ENCODE measurements around the gene SCGN.
"Not testable (repeated sequence)": the region's sequence is repeated elsewhere in the genome, so short reads cannot be mapped to it uniquely, and the experiment has no call there.

SCGN gene

GRCh38 chr6:25747477-25747876 is 95.5 kb downstream of the SCGN start:
- no peaks in the 10 kb centered on the region for H4K20me1 ChIP-seq (ENCODE audit: insufficient read depth)
- no peak overlapping the region for H3K9ac ChIP-seq
- TF ChIP-seq CTCF (conservative IDR thresholded peaks at IDR 0.05; ENCODE audit: low read depth, low read length) = no peak
- H3K27ac ChIP-seq = no peak overlapping the region
- H2AFZ ChIP-seq (ENCODE audit: low read depth) = no peak overlapping the region
- no peaks in the 10 kb centered on the region for H3K27me3 ChIP-seq (ENCODE audit: insufficient read depth, low read depth)
- no peaks in the 10 kb centered on the region for H3K36me3 ChIP-seq (ENCODE audit: insufficient read depth)
- H3K4me2 ChIP-seq = no peak overlapping the region
- H3K4me1 ChIP-seq (ENCODE audit: low read depth, poor library complexity, severe bottlenecking) = no peaks in the 10 kb centered on the region
- no peaks in the 10 kb centered on the region for H3K79me2 ChIP-seq (ENCODE audit: insufficient read depth, low read depth)
- no peak overlapping the region for H3K4me3 ChIP-seq (IDR thresholded peaks at IDR 0.05; ENCODE audit: insufficient read depth, low read depth, low read length)

- Histone ChIP-seq H3K36me3 (ENCODE audit: insufficient read depth) (no peaks in the 10 kb centered on the region), H3K27ac (no peak overlapping the region), H3K27me3 (ENCODE audit: insufficient read depth, low read depth) (no peaks in the 10 kb centered on the region), H3K4me1 (ENCODE audit: low read depth, poor library complexity, severe bottlenecking) (no peaks in the 10 kb centered on the region), H3K79me2 (ENCODE audit: insufficient read depth, low read depth) (no peaks in the 10 kb centered on the region), H2AFZ (ENCODE audit: low read depth) (no peak overlapping the region), H3K9ac (no peak overlapping the region), H4K20me1 (ENCODE audit: insufficient read depth) (no peaks in the 10 kb centered on the region), H3K4me2 (no peak overlapping the region), H3K4me3 (IDR thresholded peaks at IDR 0.05; ENCODE audit: insufficient read depth, low read depth, low read length) (no peak overlapping the region)
- TF ChIP-seq CTCF (conservative IDR thresholded peaks at IDR 0.05; ENCODE audit: low read depth, low read length) = no peak
These were observed 96.0 kb downstream of the SCGN start for GRCh38 chr6:25748049-25748448.

GRCh38 chr6:25748601-25749517 is 96.8 kb downstream of the SCGN start:
- not testable (repeated sequence) for H3K4me3 ChIP-seq (IDR thresholded peaks at IDR 0.05; ENCODE audit: insufficient read depth, low read depth, low read length); H3K27me3 ChIP-seq (ENCODE audit: insufficient read depth, low read depth); H3K9ac ChIP-seq; H3K79me2 ChIP-seq (ENCODE audit: insufficient read depth, low read depth); H3K36me3 ChIP-seq (ENCODE audit: insufficient read depth); H3K4me2 ChIP-seq; H4K20me1 ChIP-seq (ENCODE audit: insufficient read depth); H2AFZ ChIP-seq (ENCODE audit: low read depth); H3K27ac ChIP-seq; H3K4me1 ChIP-seq (ENCODE audit: low read depth, poor library complexity, severe bottlenecking)

- H4K20me1 ChIP-seq (ENCODE audit: insufficient read depth) = no peaks in the 10 kb centered on the region
- H3K27me3 ChIP-seq (ENCODE audit: insufficient read depth, low read depth) = no peaks in the 10 kb centered on the region
- no peaks in the 10 kb centered on the region for H3K36me3 ChIP-seq (ENCODE audit: insufficient read depth)
- no peak overlapping the region for H3K27ac ChIP-seq
- H3K4me1 ChIP-seq (ENCODE audit: low read depth, poor library complexity, severe bottlenecking) = no peaks in the 10 kb centered on the region
- TF ChIP-seq CTCF (conservative IDR thresholded peaks at IDR 0.05; ENCODE audit: low read depth, low read length) = no peak
- H3K4me3 ChIP-seq (IDR thresholded peaks at IDR 0.05; ENCODE audit: insufficient read depth, low read depth, low read length) = no peak overlapping the region
- H3K9ac ChIP-seq = no peak overlapping the region
- H3K79me2 ChIP-seq (ENCODE audit: insufficient read depth, low read depth) = no peaks in the 10 kb centered on the region
- no peak overlapping the region for H2AFZ ChIP-seq (ENCODE audit: low read depth)
- no peak overlapping the region for H3K4me2 ChIP-seq
These were observed 97.8 kb downstream of the SCGN start for GRCh38 chr6:25749837-25750236.

- Histone ChIP-seq H3K27ac (no peak overlapping the region), H4K20me1 (ENCODE audit: insufficient read depth) (no peaks in the 10 kb centered on the region), H3K4me1 (ENCODE audit: low read depth, poor library complexity, severe bottlenecking) (no peaks in the 10 kb centered on the region), H3K27me3 (ENCODE audit: insufficient read depth, low read depth) (no peaks in the 10 kb centered on the region), H3K79me2 (ENCODE audit: insufficient read depth, low read depth) (no peaks in the 10 kb centered on the region), H3K4me3 (IDR thresholded peaks at IDR 0.05; ENCODE audit: insufficient read depth, low read depth, low read length) (no peak overlapping the region), H3K36me3 (ENCODE audit: insufficient read depth) (no peaks in the 10 kb centered on the region), H3K4me2 (no peak overlapping the region), H2AFZ (ENCODE audit: low read depth) (no peak overlapping the region), H3K9ac (no peak overlapping the region)
- TF ChIP-seq CTCF (conservative IDR thresholded peaks at IDR 0.05; ENCODE audit: low read depth, low read length) = no peak
These were observed 98.9 kb downstream of the SCGN start for GRCh38 chr6:25750906-25751305.

All from KMS-11 (cell line).